ENCODE results near the gene CCDC190.
"Not testable (repeated sequence)": the region's sequence is repeated elsewhere in the genome, so short reads cannot be mapped to it uniquely, and the experiment has no call there.

The CCDC190 gene

GRCh38 chr1:162877412-162877811, 16.4 kb upstream of the CCDC190 start:
- no peak for DNase-seq

- DNase-seq = no peak
Observed at GRCh38 chr1:162876751-162877150, 15.8 kb upstream of the CCDC190 start.

GRCh38 chr1:162873671-162874666, 13.0 kb upstream of the CCDC190 start:
- DNase-seq = no peak

GRCh38 chr1:162872981-162873380, 12.0 kb upstream of the CCDC190 start:
- DNase-seq = no peak

GRCh38 chr1:162871417-162871816, 10.4 kb upstream of the CCDC190 start:
- DNase-seq = not testable (repeated sequence)

- DNase-seq = no peak
Observed at GRCh38 chr1:162868972-162869371, 8.0 kb upstream of the CCDC190 start.

- no peak for DNase-seq
Observed at GRCh38 chr1:162861625-162862024, 650 bp upstream of the CCDC190 start.

GRCh38 chr1:162859191-162859590, 1.8 kb downstream of the CCDC190 start:
- no peak for DNase-seq

- no peak for DNase-seq
Observed at GRCh38 chr1:162857850-162858249, 3.1 kb downstream of the CCDC190 start.

- no peak for DNase-seq
Observed at GRCh38 chr1:162856260-162856659, 4.7 kb downstream of the CCDC190 start.

GRCh38 chr1:162855461-162856150, 5.4 kb downstream of the CCDC190 start:
- no peak for DNase-seq

- DNase-seq = peak; percentile 69
Observed at GRCh38 chr1:162854245-162854882, 6.6 kb downstream of the CCDC190 start.

GRCh38 chr1:162851341-162851740, 9.6 kb downstream of the CCDC190 start:
- no peak for DNase-seq

GRCh38 chr1:162849711-162850110, 11.3 kb downstream of the CCDC190 start:
- DNase-seq = no peak

GRCh38 chr1:162847839-162848453, 13.0 kb downstream of the CCDC190 start:
- DNase-seq = peak; percentile 82

- DNase-seq = no peak
Observed at GRCh38 chr1:162846256-162847212, 14.4 kb downstream of the CCDC190 start.

- DNase-seq = no peak
Observed at GRCh38 chr1:162844153-162844552, 16.8 kb downstream of the CCDC190 start.

- no peak for DNase-seq
Observed at GRCh38 chr1:162840250-162840839, 20.6 kb downstream of the CCDC190 start.

GRCh38 chr1:162838863-162839262, 22.1 kb downstream of the CCDC190 start:
- DNase-seq = no peak

GRCh38 chr1:162835157-162835899, 25.6 kb downstream of the CCDC190 start:
- peak; percentile 84 for DNase-seq

GRCh38 chr1:162832470-162832869, 28.5 kb downstream of the CCDC190 start:
- no peak for DNase-seq

Data from activated CD4-positive, alpha-beta T cell treated with anti-CD3 and anti-CD28 coated beads, Interleukin-10, Interleukin-2, amounts not matched to agents 100 ng/mL and 50 ng/mL, durations not matched to agents 16 hours and 8 hours (primary cell).